DOHH2 (cell line): ENCODE results near the gene MCC.

Experiments
- H3F3A ChIP-seq: fragments of 200-600 bp; sonication (generic), shearing (Covaris generic); 2 replicates; pipeline ENCODE4 v1.6.0; 2016; ENCODE audit warnings: antibody characterized with exemption, mild to moderate bottlenecking; ENCODE audit not compliant: control insufficient read depth, insufficient read depth
- H3K27ac ChIP-seq: fragments of 200-600 bp; sonication (generic); 2 replicates; pipeline ENCODE4 v1.5.1; 2014; ENCODE audit warnings: low read depth, mild to moderate bottlenecking, low read length, moderate library complexity
- H3K27me3 ChIP-seq: fragments of 200-600 bp; sonication (generic); 2 replicates; pipeline ENCODE4 v1.6.1; 2014; ENCODE audit warnings: mild to moderate bottlenecking, low read length, mixed read lengths; ENCODE audit not compliant: control insufficient read depth
- H3K36me3 ChIP-seq: fragments of 200-600 bp; sonication (generic); 2 replicates; pipeline ENCODE4 v1.6.1; 2014; ENCODE audit warnings: mild to moderate bottlenecking, low read length, moderate library complexity, mixed read lengths; ENCODE audit not compliant: control insufficient read depth
- H3K4me1 ChIP-seq: fragments of 200-600 bp; sonication (generic); 2 replicates; pipeline ENCODE4 v1.6.1; 2014; ENCODE audit warnings: mild to moderate bottlenecking, low read length, mixed read lengths; ENCODE audit not compliant: control insufficient read depth
- H3K4me2 ChIP-seq: fragments of 200-600 bp; sonication (generic); 2 replicates; pipeline ENCODE4 v1.6.0; 2014; ENCODE audit warnings: mild to moderate bottlenecking, low read length, moderate library complexity
- H3K4me3 ChIP-seq: fragments of 200-600 bp; sonication (generic); 2 replicates; pipeline ENCODE4 v1.5.1; 2014; ENCODE audit warnings: mild to moderate bottlenecking, low read length, mixed read lengths
- H3K79me2 ChIP-seq: fragments of 200-600 bp; sonication (generic); 2 replicates; pipeline ENCODE4 v1.6.1; 2014; ENCODE audit warnings: mild to moderate bottlenecking, low read length, mixed read lengths; ENCODE audit not compliant: control insufficient read depth
- H3K9me2 ChIP-seq: fragments of 200-600 bp; sonication (generic); replicated peaks from 2 replicates; pipeline ENCODE4 v1.6.1; 2014; ENCODE audit warnings: mild to moderate bottlenecking, low read length, mixed read lengths; ENCODE audit not compliant: control insufficient read depth
- H3K9me3 ChIP-seq: fragments of 200-600 bp; sonication (generic); 2 replicates; pipeline ENCODE4 v1.6.1; 2014; ENCODE audit warnings: antibody characterized with exemption, low read length, mixed read lengths; ENCODE audit not compliant: control insufficient read depth, insufficient read depth
- H4K20me1 ChIP-seq: fragments of 200-600 bp; sonication (generic); 2 replicates; pipeline ENCODE4 v1.6.0; 2014; ENCODE audit warnings: low read depth, mild to moderate bottlenecking, antibody characterized with exemption, low read length, moderate library complexity; ENCODE audit not compliant: control insufficient read depth, insufficient read depth
- EZH2phosphoT487 ChIP-seq: fragments of 200-600 bp; sonication (generic); IDR thresholded peaks from 2 replicates; pipeline ENCODE4 v1.6.1; 2017; ENCODE audit warnings: borderline replicate concordance, mild to moderate bottlenecking, antibody characterized with exemption, low read length, moderate library complexity, mixed read lengths
- TF ChIP-seq, protein P1 (sequence below): fragments of 200-600 bp; sonication (generic); IDR thresholded peaks from one replicate; pipeline ENCODE4 v1.5.1; 2014; ENCODE audit warnings: antibody characterized with exemption, mild to moderate bottlenecking, low read depth, low read length; ENCODE audit not compliant: poor library complexity, severe bottlenecking

Gene MCC

DNA sequence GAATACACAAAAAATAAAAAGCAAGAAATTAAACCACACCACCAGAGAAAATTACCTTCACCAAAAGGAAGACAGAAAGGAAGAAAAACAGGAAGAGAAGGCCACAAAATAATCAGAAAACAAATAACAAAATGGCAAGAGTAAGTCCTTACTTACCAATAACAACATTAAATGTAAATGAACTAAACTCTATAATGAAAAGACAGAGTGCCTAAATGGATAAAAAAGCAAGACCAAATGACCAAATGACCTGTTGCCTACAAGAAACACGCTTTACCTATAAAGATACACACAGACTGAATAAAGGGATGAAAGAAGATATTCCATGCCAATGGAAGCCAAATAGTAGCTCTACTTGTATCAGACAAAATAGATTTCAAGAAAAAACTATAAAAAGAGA lies 140.7 kb downstream of the MCC start:
- H4K20me1 ChIP-seq: no peaks in the 10 kb centered on the region

DNA sequence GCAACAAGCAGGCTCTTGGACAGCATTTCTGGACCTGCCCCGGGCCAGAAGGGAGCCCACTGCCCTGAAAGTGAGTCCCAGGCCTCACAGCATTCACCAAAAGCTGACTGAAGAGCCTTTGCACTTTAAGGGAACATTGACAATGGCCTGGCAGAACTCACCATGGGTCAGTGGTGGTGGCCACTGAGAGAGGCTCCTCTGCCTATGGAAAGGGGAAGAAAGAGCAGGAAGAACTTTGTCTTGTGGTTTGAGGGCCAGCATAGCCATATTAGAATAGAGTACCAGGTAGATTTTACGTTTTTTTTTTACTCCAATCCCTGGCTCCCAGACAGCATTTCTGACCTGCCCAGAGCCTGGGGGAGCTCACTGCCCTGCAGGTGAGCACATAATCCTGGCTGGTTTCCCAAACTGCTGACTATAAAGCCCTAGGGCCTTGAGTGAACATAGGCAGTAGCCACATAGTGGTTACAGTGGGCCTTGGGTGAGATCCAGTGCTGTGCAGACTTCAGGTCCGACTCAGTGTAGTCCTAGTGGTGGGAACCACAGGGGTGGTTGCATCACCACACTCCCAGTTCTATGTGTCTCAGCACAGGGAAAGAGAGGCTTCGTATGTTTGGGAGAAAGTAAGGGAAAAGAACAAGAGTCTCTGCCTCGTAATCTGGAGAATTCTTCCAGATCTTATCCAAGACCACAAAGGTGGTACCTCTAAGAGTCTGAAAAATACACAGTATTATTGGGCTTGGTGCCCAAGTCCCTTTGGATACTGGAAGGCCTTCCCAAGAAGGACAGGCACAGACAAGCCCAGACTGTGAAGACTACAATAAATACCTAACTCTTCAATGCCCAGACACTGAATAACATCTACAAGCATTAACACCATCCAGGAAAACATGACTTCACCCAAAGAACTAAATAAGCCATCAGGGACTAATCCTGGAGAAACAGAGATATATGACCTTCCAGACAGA lies 143.0 kb downstream of the MCC start:
- H3K27me3 ChIP-seq: 0 out of 2 replicates have a peak, but pooled peaks cover 3% of the 10 kb centered on the region
- no peaks in the 10 kb centered on the region for H4K20me1 ChIP-seq
- H3K4me3 ChIP-seq: no peak overlapping the region
- H3K27ac ChIP-seq: no peak overlapping the region
- no peaks in the 10 kb centered on the region for H3K9me2 ChIP-seq
- no peaks in the 10 kb centered on the region for H3K4me1 ChIP-seq
- no peak overlapping the region for H3K4me2 ChIP-seq
- no peaks in the 10 kb centered on the region for H3K79me2 ChIP-seq
- H3K9me3 ChIP-seq: no peaks in the 10 kb centered on the region
- no peaks in the 10 kb centered on the region for H3F3A ChIP-seq
- no peaks in the 10 kb centered on the region for H3K36me3 ChIP-seq
- no peak for TF ChIP-seq EZH2phosphoT487
- TF ChIP-seq, protein P1, sequence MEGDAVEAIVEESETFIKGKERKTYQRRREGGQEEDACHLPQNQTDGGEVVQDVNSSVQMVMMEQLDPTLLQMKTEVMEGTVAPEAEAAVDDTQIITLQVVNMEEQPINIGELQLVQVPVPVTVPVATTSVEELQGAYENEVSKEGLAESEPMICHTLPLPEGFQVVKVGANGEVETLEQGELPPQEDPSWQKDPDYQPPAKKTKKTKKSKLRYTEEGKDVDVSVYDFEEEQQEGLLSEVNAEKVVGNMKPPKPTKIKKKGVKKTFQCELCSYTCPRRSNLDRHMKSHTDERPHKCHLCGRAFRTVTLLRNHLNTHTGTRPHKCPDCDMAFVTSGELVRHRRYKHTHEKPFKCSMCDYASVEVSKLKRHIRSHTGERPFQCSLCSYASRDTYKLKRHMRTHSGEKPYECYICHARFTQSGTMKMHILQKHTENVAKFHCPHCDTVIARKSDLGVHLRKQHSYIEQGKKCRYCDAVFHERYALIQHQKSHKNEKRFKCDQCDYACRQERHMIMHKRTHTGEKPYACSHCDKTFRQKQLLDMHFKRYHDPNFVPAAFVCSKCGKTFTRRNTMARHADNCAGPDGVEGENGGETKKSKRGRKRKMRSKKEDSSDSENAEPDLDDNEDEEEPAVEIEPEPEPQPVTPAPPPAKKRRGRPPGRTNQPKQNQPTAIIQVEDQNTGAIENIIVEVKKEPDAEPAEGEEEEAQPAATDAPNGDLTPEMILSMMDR: no peak

More for the DNA sequence above, 140.7 kb downstream of the MCC start:
- Histone ChIP-seq H3K4me3 (no peak overlapping the region), H3K4me1 (no peaks in the 10 kb centered on the region), H3K27ac (no peak overlapping the region), H3K36me3 (no peaks in the 10 kb centered on the region), H3K79me2 (no peaks in the 10 kb centered on the region), H3K9me2 (no peaks in the 10 kb centered on the region), H3K27me3 (peaks cover 3% of the 10 kb centered on the region; the same call in 1 of the 2 replicates), H3K9me3 (no peaks in the 10 kb centered on the region), H3F3A (no peaks in the 10 kb centered on the region), H3K4me2 (no peak overlapping the region)
- TF ChIP-seq, protein P1: no peak
- no peak for TF ChIP-seq EZH2phosphoT487

DNA sequence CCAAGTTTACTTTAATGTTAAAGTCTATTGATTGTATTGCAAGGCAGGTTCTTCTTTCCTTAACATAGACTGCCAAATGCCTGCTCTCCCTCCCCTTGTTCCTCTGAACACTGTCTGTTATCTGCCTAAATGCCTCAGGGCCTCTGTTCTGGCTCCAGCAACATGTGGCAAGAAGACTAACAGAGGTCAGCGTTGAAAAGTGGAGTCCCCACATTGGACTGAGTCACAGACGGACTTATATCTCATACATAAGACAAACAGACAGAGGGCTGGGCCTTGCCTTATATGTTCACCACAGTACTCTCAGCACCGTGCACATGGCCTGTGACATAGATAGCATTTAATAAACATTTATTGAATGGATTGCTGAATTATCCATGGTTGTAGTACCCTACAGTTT lies 144.9 kb downstream of the MCC start:
- no peak overlapping the region for H3K4me3 ChIP-seq
- TF ChIP-seq, protein P1: no peak
- TF ChIP-seq EZH2phosphoT487: no peak
- no peaks in the 10 kb centered on the region for H3F3A ChIP-seq
- H3K9me2 ChIP-seq: no peaks in the 10 kb centered on the region
- no peak overlapping the region for H3K4me2 ChIP-seq
- H3K4me1 ChIP-seq: no peaks in the 10 kb centered on the region
- H3K79me2 ChIP-seq: no peaks in the 10 kb centered on the region
- no peaks in the 10 kb centered on the region for H3K36me3 ChIP-seq
- H4K20me1 ChIP-seq: no peaks in the 10 kb centered on the region
- H3K9me3 ChIP-seq: no peaks in the 10 kb centered on the region
- no peaks in the 10 kb centered on the region for H3K27me3 ChIP-seq
- H3K27ac ChIP-seq: no peak overlapping the region
